ENCODE data around the gene KCNG3.
A peak's percentile ranks its signal among the peaks of the same experiment; 100 is the strongest.

Gene KCNG3

DNA sequence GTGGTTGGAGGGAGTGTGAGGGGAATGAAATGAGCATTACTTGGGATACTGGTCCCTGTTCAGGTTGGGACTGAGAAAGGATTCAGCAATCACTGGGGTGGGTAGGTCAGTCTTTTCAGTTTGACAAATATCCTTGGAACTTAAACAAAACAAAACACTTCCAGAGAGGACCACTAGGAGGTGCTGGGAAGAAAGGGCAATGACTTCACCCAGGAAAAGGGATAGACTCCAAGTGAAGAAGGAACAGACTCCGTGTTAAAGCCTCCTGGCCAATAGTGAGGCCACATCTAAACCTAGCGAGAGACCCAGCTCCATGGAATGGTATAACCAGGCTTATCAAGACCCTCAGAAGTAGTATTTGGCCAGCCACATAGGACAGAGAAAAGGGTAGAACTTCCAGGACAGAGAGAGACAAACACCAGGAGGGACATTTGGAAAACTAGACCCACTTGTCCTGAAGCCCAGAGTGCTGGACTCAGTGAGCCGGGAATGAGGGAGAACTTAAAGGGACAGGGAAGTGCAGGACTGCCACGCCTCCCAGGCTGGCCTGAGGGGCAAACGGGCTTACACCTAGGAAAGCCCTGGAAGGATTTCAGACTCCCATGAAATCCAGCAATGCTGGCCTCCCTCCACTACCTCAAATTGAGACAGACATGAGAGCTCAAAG, 19.6 kb upstream of the KCNG3 start:
- no peaks in the 10 kb centered on the region for H3K79me1 ChIP-seq (replicated peaks; ENCODE audit: low read length, poor library complexity, severe bottlenecking)
- no peak overlapping the region for H2AFZ ChIP-seq (ENCODE audit: low read depth, low read length)
- 70% methylated on average over 5 of the region's 5 CpGs for WGBS
- H2BK120ac ChIP-seq (ENCODE audit: low read depth, low read length) = no peak overlapping the region
- no peak overlapping the region for H3K4me3 ChIP-seq (ENCODE audit: insufficient read depth in 1 of 2, low read depth in 1 of 2, low read length in 2 of 2)
- no peaks in the 10 kb centered on the region for H3K9me3 ChIP-seq (ENCODE audit: control insufficient read depth, low read length)
- no peak overlapping the region for H3K4me2 ChIP-seq (ENCODE audit: low read length, poor library complexity, severe bottlenecking)
- H3K27me3 ChIP-seq (ENCODE audit: control insufficient read depth in 1 of 2, insufficient read depth in 1 of 2, low read length in 2 of 2) = no peaks in the 10 kb centered on the region
- H3K4ac ChIP-seq (ENCODE audit: low read depth in 1 of 2, low read length in 2 of 2) = no peak overlapping the region
- H4K91ac ChIP-seq (ENCODE audit: low read length) = no peak overlapping the region
- no peak overlapping the region for H3K23ac ChIP-seq (ENCODE audit: low read length in 2 of 2)
- no peak overlapping the region for H3K14ac ChIP-seq (ENCODE audit: low read length in 2 of 2)
- DNase-seq = peak; percentile 68
- no peak overlapping the region for H4K8ac ChIP-seq (ENCODE audit: low read length)
- H2BK12ac ChIP-seq (ENCODE audit: low read length in 2 of 2) = no peak overlapping the region
- H2BK5ac ChIP-seq (ENCODE audit: low read depth, low read length, poor library complexity, severe bottlenecking) = no peak overlapping the region
- no peaks in the 10 kb centered on the region for H3K4me1 ChIP-seq (ENCODE audit: control insufficient read depth, insufficient read depth, low read depth, low read length)
- no peak overlapping the region for H3K9ac ChIP-seq (ENCODE audit: low read length)
- H3K18ac ChIP-seq (ENCODE audit: low read depth in 1 of 2, low read length in 2 of 2) = no peak overlapping the region
- H2BK15ac ChIP-seq (ENCODE audit: low read depth, poor library complexity, severe bottlenecking) = no peak overlapping the region
- H3K27ac ChIP-seq (ENCODE audit: low read length, poor library complexity, severe bottlenecking) = no peak overlapping the region
- no peak overlapping the region for H2AK5ac ChIP-seq (ENCODE audit: low read length, severe bottlenecking)
- H3K36me3 ChIP-seq (ENCODE audit: control insufficient read depth in 1 of 2, insufficient read depth in 2 of 2, low read depth in 1 of 2, low read length in 2 of 2) = no peaks in the 10 kb centered on the region

- Histone ChIP-seq H3K4me3 (ENCODE audit: insufficient read depth in 1 of 2, low read depth in 1 of 2, low read length in 2 of 2) (no peak overlapping the region), H2BK120ac (ENCODE audit: low read depth, low read length) (no peak overlapping the region), H2BK5ac (ENCODE audit: low read depth, low read length, poor library complexity, severe bottlenecking) (no peak overlapping the region), H3K36me3 (ENCODE audit: control insufficient read depth in 1 of 2, insufficient read depth in 2 of 2, low read depth in 1 of 2, low read length in 2 of 2) (no peaks in the 10 kb centered on the region), H3K23ac (ENCODE audit: low read length in 2 of 2) (no peak overlapping the region), H2AFZ (ENCODE audit: low read depth, low read length) (no peak overlapping the region), H4K8ac (ENCODE audit: low read length) (no peak overlapping the region), H3K4me1 (ENCODE audit: control insufficient read depth, insufficient read depth, low read depth, low read length) (no peaks in the 10 kb centered on the region), H3K27me3 (ENCODE audit: control insufficient read depth in 1 of 2, insufficient read depth in 1 of 2, low read length in 2 of 2) (no peaks in the 10 kb centered on the region), H2BK12ac (ENCODE audit: low read length in 2 of 2) (no peak overlapping the region), H3K9ac (ENCODE audit: low read length) (no peak overlapping the region), H3K79me1 (replicated peaks; ENCODE audit: low read length, poor library complexity, severe bottlenecking) (no peaks in the 10 kb centered on the region), H3K4ac (ENCODE audit: low read depth in 1 of 2, low read length in 2 of 2) (no peak overlapping the region), H3K14ac (ENCODE audit: low read length in 2 of 2) (no peak overlapping the region), H3K9me3 (ENCODE audit: control insufficient read depth, low read length) (no peaks in the 10 kb centered on the region), H2BK15ac (ENCODE audit: low read depth, poor library complexity, severe bottlenecking) (no peak overlapping the region), H3K4me2 (ENCODE audit: low read length, poor library complexity, severe bottlenecking) (no peak overlapping the region), H4K91ac (ENCODE audit: low read length) (peak overlapping the region; percentile 34), H3K27ac (ENCODE audit: low read length, poor library complexity, severe bottlenecking) (no peak overlapping the region), H3K18ac (ENCODE audit: low read depth in 1 of 2, low read length in 2 of 2) (no peak overlapping the region), H2AK5ac (ENCODE audit: low read length, severe bottlenecking) (no peak overlapping the region)
- DNase-seq = peak; percentile 16
- 27% methylated on average over 2 of the region's 2 CpGs for WGBS
These were observed 16.9 kb upstream of the KCNG3 start for GRCh38 chr2:42510608-42511243.

- no peaks in the 10 kb centered on the region for H3K9me3 ChIP-seq (ENCODE audit: control insufficient read depth, low read length)
- no peak overlapping the region for H3K4me2 ChIP-seq (ENCODE audit: low read length, poor library complexity, severe bottlenecking)
- H3K27me3 ChIP-seq (ENCODE audit: control insufficient read depth in 1 of 2, insufficient read depth in 1 of 2, low read length in 2 of 2) = no peaks in the 10 kb centered on the region
- no peak overlapping the region for H4K91ac ChIP-seq (ENCODE audit: low read length)
- no peak overlapping the region for H4K8ac ChIP-seq (ENCODE audit: low read length)
- H3K36me3 ChIP-seq (ENCODE audit: control insufficient read depth in 1 of 2, insufficient read depth in 2 of 2, low read depth in 1 of 2, low read length in 2 of 2) = no peaks in the 10 kb centered on the region
- no peaks in the 10 kb centered on the region for H3K4me1 ChIP-seq (ENCODE audit: control insufficient read depth, insufficient read depth, low read depth, low read length)
- H3K14ac ChIP-seq (ENCODE audit: low read length in 2 of 2) = no peak overlapping the region
- no peaks in the 10 kb centered on the region for H3K79me1 ChIP-seq (replicated peaks; ENCODE audit: low read length, poor library complexity, severe bottlenecking)
- no peak overlapping the region for H3K4me3 ChIP-seq (ENCODE audit: insufficient read depth in 1 of 2, low read depth in 1 of 2, low read length in 2 of 2)
- no peak for DNase-seq
- H2BK15ac ChIP-seq (ENCODE audit: low read depth, poor library complexity, severe bottlenecking) = no peak overlapping the region
- no peak overlapping the region for H2AK5ac ChIP-seq (ENCODE audit: low read length, severe bottlenecking)
- H3K18ac ChIP-seq (ENCODE audit: low read depth in 1 of 2, low read length in 2 of 2) = no peak overlapping the region
- H2BK120ac ChIP-seq (ENCODE audit: low read depth, low read length) = no peak overlapping the region
- 83% methylated on average over 5 of the region's 6 CpGs for WGBS
- H3K23ac ChIP-seq (ENCODE audit: low read length in 2 of 2) = no peak overlapping the region
- no peak overlapping the region for H3K4ac ChIP-seq (ENCODE audit: low read depth in 1 of 2, low read length in 2 of 2)
- H2AFZ ChIP-seq (ENCODE audit: low read depth, low read length) = no peak overlapping the region
- H2BK12ac ChIP-seq (ENCODE audit: low read length in 2 of 2) = no peak overlapping the region
- H3K27ac ChIP-seq (ENCODE audit: low read length, poor library complexity, severe bottlenecking) = no peak overlapping the region
- no peak overlapping the region for H2BK5ac ChIP-seq (ENCODE audit: low read depth, low read length, poor library complexity, severe bottlenecking)
- no peak overlapping the region for H3K9ac ChIP-seq (ENCODE audit: low read length)
These were observed 16.4 kb upstream of the KCNG3 start for GRCh38 chr2:42510191-42510590.

- H3K4me2 ChIP-seq (ENCODE audit: low read length, poor library complexity, severe bottlenecking) = no peak overlapping the region
- H2AFZ ChIP-seq (ENCODE audit: low read depth, low read length) = no peak overlapping the region
- no peak overlapping the region for H4K8ac ChIP-seq (ENCODE audit: low read length)
- H3K9ac ChIP-seq (ENCODE audit: low read length) = no peak overlapping the region
- no peak overlapping the region for H3K27ac ChIP-seq (ENCODE audit: low read length, poor library complexity, severe bottlenecking)
- H3K18ac ChIP-seq (ENCODE audit: low read depth in 1 of 2, low read length in 2 of 2) = no peak overlapping the region
- H3K36me3 ChIP-seq (ENCODE audit: control insufficient read depth in 1 of 2, insufficient read depth in 2 of 2, low read depth in 1 of 2, low read length in 2 of 2) = no peaks in the 10 kb centered on the region
- no peak overlapping the region for H2AK5ac ChIP-seq (ENCODE audit: low read length, severe bottlenecking)
- H3K4me3 ChIP-seq (ENCODE audit: insufficient read depth in 1 of 2, low read depth in 1 of 2, low read length in 2 of 2) = no peak overlapping the region
- no peak overlapping the region for H2BK5ac ChIP-seq (ENCODE audit: low read depth, low read length, poor library complexity, severe bottlenecking)
- H3K9me3 ChIP-seq (ENCODE audit: control insufficient read depth, low read length) = no peaks in the 10 kb centered on the region
- H2BK12ac ChIP-seq (ENCODE audit: low read length in 2 of 2) = no peak overlapping the region
- H3K4me1 ChIP-seq (ENCODE audit: control insufficient read depth, insufficient read depth, low read depth, low read length) = no peaks in the 10 kb centered on the region
- H3K23ac ChIP-seq (ENCODE audit: low read length in 2 of 2) = no peak overlapping the region
- H3K27me3 ChIP-seq (ENCODE audit: control insufficient read depth in 1 of 2, insufficient read depth in 1 of 2, low read length in 2 of 2) = no peaks in the 10 kb centered on the region
- WGBS = 83% methylated on average over 8 of the region's 10 CpGs
- H4K91ac ChIP-seq (ENCODE audit: low read length) = no peak overlapping the region
- no peak for DNase-seq
- no peaks in the 10 kb centered on the region for H3K79me1 ChIP-seq (replicated peaks; ENCODE audit: low read length, poor library complexity, severe bottlenecking)
- no peak overlapping the region for H3K4ac ChIP-seq (ENCODE audit: low read depth in 1 of 2, low read length in 2 of 2)
- H2BK120ac ChIP-seq (ENCODE audit: low read depth, low read length) = no peak overlapping the region
- H2BK15ac ChIP-seq (ENCODE audit: low read depth, poor library complexity, severe bottlenecking) = no peak overlapping the region
- no peak overlapping the region for H3K14ac ChIP-seq (ENCODE audit: low read length in 2 of 2)
These were observed 10.8 kb upstream of the KCNG3 start for GRCh38 chr2:42504364-42505230.
